Lower lobe of right lung (tissue), 2 donors: ENCODE data around the gene IFRD2. TPM values are rescaled to one million over a fixed set of nuclear protein-coding genes. Genes with fewer than 3 reads are reported as not detected.

ENCODE experiments used
- ATAC-seq, 2 donors: fragments of 200-7000 bp; cut with Tn5 transposase; one replicate each; pipeline ENCODE4 v1.9.1; 2020 to 2022; ENCODE audit warnings: mild to moderate bottlenecking in 2 of 2, moderate library complexity in 2 of 2
- DNase-seq: peaks from one replicate; pipeline ENCODE4 v3.0.0-alpha.2; 2020
- H3K27ac ChIP-seq: fragments of 200-600 bp; one replicate; pipeline ENCODE4 v1.8.0; 2022
- H3K27me3 ChIP-seq: fragments of 200-600 bp; one replicate; pipeline ENCODE4 v1.8.0; 2022; ENCODE audit warnings: low read depth
- H3K36me3 ChIP-seq: fragments of 200-600 bp; one replicate; pipeline ENCODE4 v1.8.0; 2022; ENCODE audit warnings: mild to moderate bottlenecking
- H3K4me1 ChIP-seq: fragments of 200-600 bp; one replicate; pipeline ENCODE4 v1.8.0; 2022
- H3K4me3 ChIP-seq: fragments of 200-600 bp; one replicate; pipeline ENCODE4 v1.8.0; 2022; ENCODE audit warnings: mild to moderate bottlenecking
- H3K9me3 ChIP-seq: fragments of 200-600 bp; one replicate; pipeline ENCODE4 v1.8.0; 2022
- intact Hi-C: fragments of 100-400 bp; cut with DNase I; formaldehyde crosslinking; loops from one replicate; pipeline ENCODE4 v1.11.0; 2022
- total RNA-seq: library from RNA; stranded (reverse); fragmentation: NEBNext Ultra II Directional; extraction: Animal tissue kit (Norgen Biotek cat#: 25700); gene quantifications from one replicate; pipeline ENCODE4 v1.2.1, GENCODE V29; 2021
- TF ChIP-seq, protein P1 (sequence below): fragments of 200-600 bp; IDR thresholded peaks from one replicate; pipeline ENCODE4 v1.8.0; 2022; ENCODE audit warnings: antibody characterized with exemption, mild to moderate bottlenecking
- donor health status: DM: no; HTN: yes; CAD: no; lungs with severe emphysema.

The IFRD2 gene
- total RNA-seq, 1 donor from 2014 or later = 66.9 TPM

DNA sequence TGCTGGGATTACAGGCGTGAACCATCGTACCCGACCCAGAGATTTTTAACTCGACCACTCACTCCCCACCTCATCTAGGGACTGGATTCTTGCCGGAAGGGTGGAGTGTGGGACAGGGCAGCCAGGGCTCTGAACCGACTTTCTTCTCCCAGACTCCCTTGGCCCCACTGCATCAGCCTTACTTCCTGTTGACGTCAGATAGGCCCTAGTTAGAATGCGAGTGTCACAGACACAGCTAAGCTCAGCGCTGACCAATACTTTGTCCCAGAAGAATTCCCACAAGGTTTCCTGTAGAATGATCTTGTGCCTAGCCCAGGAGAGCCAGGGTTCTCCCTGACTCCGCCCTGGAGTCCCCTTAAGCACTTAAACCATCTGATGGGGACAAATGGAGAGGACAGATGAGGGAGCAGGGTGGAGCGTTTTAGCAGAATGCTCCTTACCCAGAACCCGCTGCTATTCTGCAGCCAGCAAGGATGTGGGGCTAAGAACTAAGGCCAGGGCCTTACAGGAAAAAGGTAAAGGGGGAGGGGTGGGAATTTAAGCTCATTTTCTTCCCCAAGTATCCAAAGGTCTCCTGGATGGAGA lies 41.6 kb upstream of the IFRD2 start:
- Histone ChIP-seq H3K4me3 (peak overlapping the region; percentile 2), H3K9me3 (no peaks in the 10 kb centered on the region), H3K27ac (peak overlapping the region; percentile 98), H3K27me3 (no peaks in the 10 kb centered on the region), H3K4me1 (peaks cover 49% of the 10 kb centered on the region), H3K36me3 (peaks cover 44% of the 10 kb centered on the region)
- TF ChIP-seq, protein P1, sequence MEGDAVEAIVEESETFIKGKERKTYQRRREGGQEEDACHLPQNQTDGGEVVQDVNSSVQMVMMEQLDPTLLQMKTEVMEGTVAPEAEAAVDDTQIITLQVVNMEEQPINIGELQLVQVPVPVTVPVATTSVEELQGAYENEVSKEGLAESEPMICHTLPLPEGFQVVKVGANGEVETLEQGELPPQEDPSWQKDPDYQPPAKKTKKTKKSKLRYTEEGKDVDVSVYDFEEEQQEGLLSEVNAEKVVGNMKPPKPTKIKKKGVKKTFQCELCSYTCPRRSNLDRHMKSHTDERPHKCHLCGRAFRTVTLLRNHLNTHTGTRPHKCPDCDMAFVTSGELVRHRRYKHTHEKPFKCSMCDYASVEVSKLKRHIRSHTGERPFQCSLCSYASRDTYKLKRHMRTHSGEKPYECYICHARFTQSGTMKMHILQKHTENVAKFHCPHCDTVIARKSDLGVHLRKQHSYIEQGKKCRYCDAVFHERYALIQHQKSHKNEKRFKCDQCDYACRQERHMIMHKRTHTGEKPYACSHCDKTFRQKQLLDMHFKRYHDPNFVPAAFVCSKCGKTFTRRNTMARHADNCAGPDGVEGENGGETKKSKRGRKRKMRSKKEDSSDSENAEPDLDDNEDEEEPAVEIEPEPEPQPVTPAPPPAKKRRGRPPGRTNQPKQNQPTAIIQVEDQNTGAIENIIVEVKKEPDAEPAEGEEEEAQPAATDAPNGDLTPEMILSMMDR = no peak
- intact Hi-C loops = no loop called here
- ATAC-seq (no peak), DNase-seq (no peak)

DNA sequence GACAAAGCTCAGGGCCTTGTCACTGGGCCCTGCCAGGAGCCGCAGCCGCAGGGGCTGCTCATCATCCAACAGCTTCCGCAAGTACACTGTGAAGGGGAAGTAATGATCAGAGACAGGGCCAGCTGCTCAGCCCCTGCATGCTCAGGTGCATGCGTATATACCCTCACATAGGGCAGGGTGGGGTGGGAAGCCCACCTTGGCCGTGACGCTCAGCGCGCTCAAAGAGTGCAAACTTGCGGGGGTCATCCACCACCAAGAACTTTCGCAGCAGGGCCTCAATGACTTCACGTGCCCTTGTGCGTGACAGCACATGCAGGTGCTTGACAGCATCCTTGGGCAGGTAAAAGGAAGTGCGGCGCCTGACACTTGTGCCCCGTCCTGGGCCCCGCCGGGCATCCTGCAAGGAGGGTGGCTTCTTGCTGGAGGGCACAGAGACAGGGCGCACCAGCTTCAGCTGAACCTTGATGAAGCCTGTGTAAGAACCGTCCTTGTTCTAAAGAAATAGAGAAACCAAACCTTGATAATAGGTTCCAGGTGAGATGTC lies 39.2 kb upstream of the IFRD2 start:
- DNase-seq (no peak), ATAC-seq (no peak)
- Histone ChIP-seq H3K36me3 (peaks cover 46% of the 10 kb centered on the region), H3K27ac (no peak overlapping the region), H3K9me3 (no peaks in the 10 kb centered on the region), H3K27me3 (no peaks in the 10 kb centered on the region), H3K4me3 (no peak overlapping the region), H3K4me1 (peaks cover 54% of the 10 kb centered on the region)
- intact Hi-C loops = no loop called here
- TF ChIP-seq, protein P1 = no peak

DNA sequence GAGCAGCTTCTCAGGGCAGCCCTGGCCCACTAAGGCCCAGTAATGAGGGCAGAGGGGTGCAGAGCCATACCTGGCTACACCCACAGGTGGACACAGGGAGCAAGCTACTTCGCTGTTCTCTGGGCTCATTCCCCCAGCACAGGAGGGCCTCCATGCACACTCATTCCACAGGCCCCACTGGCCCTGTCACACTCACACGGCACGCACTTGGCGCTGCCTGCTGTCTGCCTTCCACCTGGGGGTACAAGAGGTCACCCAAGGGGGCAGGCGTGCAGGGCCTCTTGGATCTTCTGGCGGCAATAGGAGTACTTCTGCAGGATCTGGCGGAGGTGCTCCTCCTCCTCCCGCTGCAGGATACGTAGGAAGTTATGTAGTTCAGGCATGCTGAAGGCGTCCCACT lies 38.1 kb upstream of the IFRD2 start:
- intact Hi-C loops = no loop called here
- H3K9me3 ChIP-seq = no peaks in the 10 kb centered on the region
- TF ChIP-seq, protein P1 = no peak
- no peak overlapping the region for H3K4me3 ChIP-seq
- ATAC-seq = no peak
- no peaks in the 10 kb centered on the region for H3K27me3 ChIP-seq
- no peak for DNase-seq
- H3K4me1 ChIP-seq = peaks cover 50% of the 10 kb centered on the region
- peaks cover 57% of the 10 kb centered on the region for H3K36me3 ChIP-seq
- H3K27ac ChIP-seq = no peak overlapping the region

DNA sequence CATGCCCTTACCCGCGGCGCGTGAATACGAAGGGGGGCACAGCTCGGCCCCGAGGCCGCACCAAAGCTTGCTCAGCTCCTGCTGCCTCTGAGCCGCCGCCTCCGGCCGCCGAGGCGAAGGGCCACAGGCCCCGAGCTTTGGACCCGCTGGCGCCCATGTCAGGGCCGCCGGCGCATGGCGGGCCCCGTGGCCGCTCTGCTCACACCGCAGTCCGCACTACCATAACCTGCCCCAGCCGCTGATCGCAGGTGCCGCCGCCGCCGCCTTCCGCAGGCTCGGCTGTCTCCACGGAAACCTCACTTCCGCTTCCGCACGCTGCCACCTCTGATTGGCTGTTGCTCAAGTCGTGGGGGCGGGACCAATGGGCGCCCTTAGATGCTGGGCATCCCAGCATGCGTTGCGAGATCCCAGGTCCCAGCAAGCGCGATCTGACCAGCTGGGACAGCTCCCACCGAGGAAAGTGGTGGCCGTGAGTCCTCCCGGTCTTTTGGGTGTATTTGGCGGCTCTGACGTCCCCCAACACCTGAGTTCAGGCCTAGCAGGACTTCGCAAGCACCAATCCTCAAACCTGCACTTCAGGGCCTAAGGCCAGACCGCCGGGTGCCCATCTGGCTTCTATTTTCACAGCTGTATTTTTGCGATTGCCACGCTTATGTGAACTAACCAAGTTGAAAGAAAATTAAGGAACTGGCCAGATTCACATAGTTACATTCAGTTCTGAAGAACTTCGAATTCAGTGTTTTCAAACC lies 35.9 kb upstream of the IFRD2 start, which contains the start of gene TUSC2:
TSS of gene TUSC2 (minus strand) at position 281 of the 749 bp plus-strand sequence. CDS start at position 157, 124 bp downstream.
- peaks cover 55% of the 10 kb centered on the region for H3K36me3 ChIP-seq
- H3K27ac ChIP-seq = peak within 1 kb of the TSS; percentile 89
- peak within 1 kb of the TSS; percentile 97 for H3K4me3 ChIP-seq
- TF ChIP-seq, protein P1 = no peak
- H3K4me1 ChIP-seq = peaks cover 49% of the 10 kb centered on the region
- peak; percentile 92 to 94 for ATAC-seq
- H3K27me3 ChIP-seq = no peaks in the 10 kb centered on the region
- H3K9me3 ChIP-seq = no peaks in the 10 kb centered on the region
- intact Hi-C loops = no loop called here
- DNase-seq = peak; percentile 99

DNA sequence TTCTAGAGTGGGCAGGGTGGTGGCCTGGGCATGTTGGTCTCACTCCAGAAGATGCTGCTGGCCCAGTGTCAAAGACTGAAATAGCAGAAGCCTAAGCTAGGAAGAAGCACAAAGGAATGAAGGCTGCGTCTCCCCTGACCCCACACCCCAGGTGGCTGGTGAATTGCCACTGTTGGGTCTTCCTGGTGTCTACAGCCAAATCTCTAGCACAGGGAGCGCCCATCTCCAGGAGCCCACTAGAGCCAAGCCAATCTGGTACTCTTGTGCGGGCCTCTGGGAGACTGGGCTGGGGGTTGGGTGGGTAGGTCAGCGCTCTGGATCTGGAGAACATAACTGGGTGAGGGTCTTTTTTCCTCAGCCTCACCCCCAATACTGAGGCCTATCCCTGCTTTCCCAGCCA lies 34.9 kb upstream of the IFRD2 start:
- Histone ChIP-seq H3K36me3 (peaks cover 45% of the 10 kb centered on the region), H3K9me3 (no peaks in the 10 kb centered on the region), H3K27ac (peak overlapping the region; percentile 89), H3K4me1 (peaks cover 59% of the 10 kb centered on the region), H3K27me3 (no peaks in the 10 kb centered on the region), H3K4me3 (peak overlapping the region; percentile 97)
- ATAC-seq (no peak), DNase-seq (no peak)
- intact Hi-C loops = no loop called here
- TF ChIP-seq, protein P1 = no peak
